HL-60 (cell line): ENCODE results near the gene APOM.

Source experiments
- CTCF ChIP-seq: IDR thresholded peaks from one replicate; pipeline ENCODE4 v1.5.1; 2011; ENCODE audit warnings: low read length, control low read depth, inconsistent platforms; ENCODE audit not compliant: insufficient read depth
- GABPA ChIP-seq: IDR thresholded peaks from 2 replicates; pipeline ENCODE4 v1.6.1; 2012; ENCODE audit warnings: low read depth
- POLR2AphosphoS5 ChIP-seq: IDR thresholded peaks from 2 replicates; pipeline ENCODE4 v1.6.1; 2012; ENCODE audit warnings: low read depth
- TF ChIP-seq, protein P1 (sequence below): IDR thresholded peaks from 2 replicates; pipeline ENCODE4 v1.6.1; 2012; ENCODE audit warnings: low read depth; ENCODE audit not compliant: insufficient replicate concordance

- no peak for TF ChIP-seq CTCF
- TF ChIP-seq POLR2AphosphoS5 = no peak
- TF ChIP-seq, protein P1, sequence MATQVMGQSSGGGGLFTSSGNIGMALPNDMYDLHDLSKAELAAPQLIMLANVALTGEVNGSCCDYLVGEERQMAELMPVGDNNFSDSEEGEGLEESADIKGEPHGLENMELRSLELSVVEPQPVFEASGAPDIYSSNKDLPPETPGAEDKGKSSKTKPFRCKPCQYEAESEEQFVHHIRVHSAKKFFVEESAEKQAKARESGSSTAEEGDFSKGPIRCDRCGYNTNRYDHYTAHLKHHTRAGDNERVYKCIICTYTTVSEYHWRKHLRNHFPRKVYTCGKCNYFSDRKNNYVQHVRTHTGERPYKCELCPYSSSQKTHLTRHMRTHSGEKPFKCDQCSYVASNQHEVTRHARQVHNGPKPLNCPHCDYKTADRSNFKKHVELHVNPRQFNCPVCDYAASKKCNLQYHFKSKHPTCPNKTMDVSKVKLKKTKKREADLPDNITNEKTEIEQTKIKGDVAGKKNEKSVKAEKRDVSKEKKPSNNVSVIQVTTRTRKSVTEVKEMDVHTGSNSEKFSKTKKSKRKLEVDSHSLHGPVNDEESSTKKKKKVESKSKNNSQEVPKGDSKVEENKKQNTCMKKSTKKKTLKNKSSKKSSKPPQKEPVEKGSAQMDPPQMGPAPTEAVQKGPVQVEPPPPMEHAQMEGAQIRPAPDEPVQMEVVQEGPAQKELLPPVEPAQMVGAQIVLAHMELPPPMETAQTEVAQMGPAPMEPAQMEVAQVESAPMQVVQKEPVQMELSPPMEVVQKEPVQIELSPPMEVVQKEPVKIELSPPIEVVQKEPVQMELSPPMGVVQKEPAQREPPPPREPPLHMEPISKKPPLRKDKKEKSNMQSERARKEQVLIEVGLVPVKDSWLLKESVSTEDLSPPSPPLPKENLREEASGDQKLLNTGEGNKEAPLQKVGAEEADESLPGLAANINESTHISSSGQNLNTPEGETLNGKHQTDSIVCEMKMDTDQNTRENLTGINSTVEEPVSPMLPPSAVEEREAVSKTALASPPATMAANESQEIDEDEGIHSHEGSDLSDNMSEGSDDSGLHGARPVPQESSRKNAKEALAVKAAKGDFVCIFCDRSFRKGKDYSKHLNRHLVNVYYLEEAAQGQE = no peak
- no peak for TF ChIP-seq GABPA
These were observed 10.8 kb downstream of the APOM start for GRCh38 chr6:31666337-31666965.
